IMR-90 (cell line): ENCODE data around the gene PET117. TPM values are rescaled to one million over a fixed set of nuclear protein-coding genes. Genes with fewer than 3 reads are reported as not detected.

ENCODE experiments used
- ATAC-seq: fragments of 200-7000 bp; cut with Tn5 transposase; 2 replicates; pipeline ENCODE4 v1.9.1; 2020; ENCODE audit warnings: low read depth, mild to moderate bottlenecking, moderate library complexity
- BruUV-seq: library from RNA; stranded (reverse); fragments of 400-500 nt; replicated peaks from 2 replicates; lab custom pipeline; 2021; lab: Mats Ljungman, UMichigan
- CTCF ChIA-PET: fragments of 300-600 bp; formaldehyde crosslinking; extraction: SDS; loops from one replicate; lab custom pipeline; 2021; ENCODE audit warnings: antibody characterized with exemption; lab: Yijun Ruan, JAX
- POLR2A ChIA-PET: fragments of 300-600 bp; sonication (Branson Sonifier 250); formaldehyde crosslinking; loops from one replicate; lab custom pipeline; 2022; ENCODE audit warnings: antibody characterized with exemption; ENCODE audit not compliant: unreplicated experiment; lab: Charles Lee
- DNase-seq: peaks from one replicate; pipeline ENCODE4 v3.0.0; 2013
- H2AFZ ChIP-seq: replicated peaks from 2 replicates; pipeline ENCODE3; 2013; ENCODE audit warnings: low read length, mild to moderate bottlenecking; ENCODE audit not compliant: poor library complexity
- H2AK5ac ChIP-seq: 2 replicates; pipeline ENCODE4 v1.6.1; 2013; ENCODE audit warnings: low read depth, low read length, inconsistent platforms
- H2AK9ac ChIP-seq: replicated peaks from 2 replicates; pipeline ENCODE3; 2013; ENCODE audit warnings: mild to moderate bottlenecking, low read depth, low read length, moderate library complexity; ENCODE audit not compliant: poor library complexity
- H2BK120ac ChIP-seq: 2 replicates; pipeline ENCODE4 v1.6.1; 2013; ENCODE audit warnings: low read depth, low read length, inconsistent platforms
- H2BK15ac ChIP-seq: 3 replicates; pipeline ENCODE4 v1.6.1; 2013; ENCODE audit warnings: low read depth, low read length, inconsistent platforms
- H2BK20ac ChIP-seq: 2 replicates; pipeline ENCODE4 v1.6.1; 2013; ENCODE audit warnings: low read depth, mild to moderate bottlenecking, inconsistent platforms, low read length, moderate library complexity
- H2BK5ac ChIP-seq: 2 replicates; pipeline ENCODE4 v1.6.1; 2013; ENCODE audit warnings: mild to moderate bottlenecking, low read depth, low read length, inconsistent platforms; ENCODE audit not compliant: poor library complexity, severe bottlenecking
- H3K14ac ChIP-seq: replicated peaks from 2 replicates; pipeline ENCODE4 v1.6.1; 2013; ENCODE audit warnings: low read depth, low read length, inconsistent platforms
- H3K18ac ChIP-seq: 2 replicates; pipeline ENCODE4 v1.6.1; 2013; ENCODE audit warnings: low read depth, low read length, control low read depth
- H3K23ac ChIP-seq: 2 replicates; pipeline ENCODE4 v1.6.1; 2013; ENCODE audit warnings: low read depth, low read length, inconsistent platforms
- H3K27ac ChIP-seq: 2 replicates; pipeline ENCODE4 v1.5.1; 2013; ENCODE audit warnings: mild to moderate bottlenecking, control low read depth, low read length; ENCODE audit not compliant: insufficient read depth
- H3K27me3 ChIP-seq: 2 replicates; pipeline ENCODE4 v1.6.1; 2013; ENCODE audit warnings: low read length; ENCODE audit not compliant: control insufficient read depth, insufficient read depth
- H3K36me3 ChIP-seq: 2 replicates; pipeline ENCODE4 v1.6.1; 2013; ENCODE audit warnings: low read length, mixed read lengths; ENCODE audit not compliant: control insufficient read depth, insufficient read depth
- H3K4ac ChIP-seq: 2 replicates; pipeline ENCODE4 v1.6.1; 2013; ENCODE audit warnings: low read depth, low read length, inconsistent platforms
- H3K4me1 ChIP-seq: 2 replicates; pipeline ENCODE4 v1.6.1; 2013; ENCODE audit warnings: low read length, mixed read lengths; ENCODE audit not compliant: control insufficient read depth, insufficient read depth
- H3K4me2 ChIP-seq: 2 replicates; pipeline ENCODE4 v1.6.1; 2013; ENCODE audit warnings: low read depth, mild to moderate bottlenecking, control low read depth, low read length, moderate library complexity
- H3K4me3 ChIP-seq: 2 replicates; pipeline ENCODE4 v1.5.1; 2013; ENCODE audit warnings: low read depth, mild to moderate bottlenecking, control low read depth, low read length, moderate library complexity; ENCODE audit not compliant: insufficient read depth
- H3K56ac ChIP-seq: 2 replicates; pipeline ENCODE4 v1.6.1; 2013; ENCODE audit warnings: low read length, inconsistent platforms; ENCODE audit not compliant: insufficient read depth; ENCODE audit errors: extremely low read depth
- H3K79me1 ChIP-seq, 2 experiments: 2 replicates each; pipeline ENCODE4 v1.6.1; 2013; ENCODE audit warnings: low read length in 2 of 2, inconsistent platforms in 1 of 2, low read depth in 1 of 2
- H3K9ac ChIP-seq: 2 replicates; pipeline ENCODE4 v1.6.1; 2013; ENCODE audit warnings: low read depth, low read length, control low read depth
- H3K9me1 ChIP-seq: 2 replicates; pipeline ENCODE4 v1.6.1; 2013; ENCODE audit warnings: low read length, inconsistent platforms; ENCODE audit not compliant: insufficient read depth
- H3K9me3 ChIP-seq: 2 replicates; pipeline ENCODE4 v1.6.1; 2013; ENCODE audit warnings: low read length; ENCODE audit not compliant: control insufficient read depth, insufficient read depth
- H4K20me1 ChIP-seq: 2 replicates; pipeline ENCODE4 v1.6.1; 2013; ENCODE audit warnings: low read length, inconsistent platforms; ENCODE audit not compliant: insufficient read depth
- H4K5ac ChIP-seq: 2 replicates; pipeline ENCODE4 v1.6.1; 2013; ENCODE audit warnings: mild to moderate bottlenecking, low read depth, low read length, control low read depth
- H4K8ac ChIP-seq, 2 experiments: 2 replicates each; pipeline ENCODE4 v1.6.1; 2013; ENCODE audit warnings: low read depth in 2 of 2, low read length in 2 of 2, control low read depth in 1 of 2, inconsistent platforms in 1 of 2
- H4K91ac ChIP-seq: 2 replicates; pipeline ENCODE4 v1.6.1; 2013; ENCODE audit warnings: low read depth, low read length, inconsistent platforms; ENCODE audit not compliant: insufficient read depth
- CEBPB ChIP-seq: IDR thresholded peaks from 2 replicates; pipeline ENCODE4 v1.6.1; 2012; ENCODE audit warnings: low read depth, low read length, improper control_type of control experiment
- CTCF ChIP-seq: conservative IDR thresholded peaks from 2 replicates; pipeline ENCODE4 v1.5.1; 2012; ENCODE audit warnings: mild to moderate bottlenecking, low read depth, low read length, improper control_type of control experiment
- ELK1 ChIP-seq: fragments of 150-350 bp; IDR thresholded peaks from 2 replicates; pipeline ENCODE4 v1.6.1; 2016; ENCODE audit warnings: low read depth, mild to moderate bottlenecking, low read length, moderate library complexity, borderline replicate concordance
- RCOR1 ChIP-seq: IDR thresholded peaks from 2 replicates; pipeline ENCODE4 v1.6.1; 2012; ENCODE audit warnings: mild to moderate bottlenecking, low read length, improper control_type of control experiment; ENCODE audit not compliant: insufficient replicate concordance
- WGBS, 2 experiments: methylation state at CpG; one replicate each; pipeline versions ENCODE4 v1.1.5 to v1.1.7; 2013; ENCODE audit warnings: missing lambda C conversion rate in 2 of 2; ENCODE audit not compliant: insufficient read length in 1 of 2; ENCODE audit errors: extremely low coverage in 2 of 2; 5-methylcytosine and 5-hydroxymethylcytosine counted together
- dilution Hi-C: fragments of 300-500 bp; cut with HindIII; formaldehyde crosslinking; loops from one replicate; pipeline ENCODE4 v1.14.3; 2018; ENCODE audit warnings: low sequenced_read_pairs; ENCODE audit not compliant: unreplicated experiment
- in situ Hi-C: fragments of 300-500 bp; cut with MboI; formaldehyde crosslinking; loops from 3 replicates; pipeline ENCODE4 v1.14.3; 2019; ENCODE audit warnings: low sequenced_read_pairs, inconsistent platforms, mixed read lengths
- intact Hi-C: fragments of 100-400 bp; cut with micrococcal nuclease; formaldehyde crosslinking; loops from 2 replicates; pipeline ENCODE4 v1.10.0; 2022
- polyA plus RNA-seq, 3 experiments: library from polyadenylated mRNA; depleted of rRNA; stranded (reverse); fragments of >200 nt; gene quantifications; 2 replicates each; pipeline ENCODE4 v1.2.3, GENCODE V29; 2012; ENCODE audit warnings: low replicate concordance in 1 of 3
- total RNA-seq: library from RNA; depleted of rRNA; stranded (reverse); fragments of >200 nt; gene quantifications from 2 replicates; pipeline ENCODE4 v1.2.3, GENCODE V29; 2012

The PET117 gene
- total and polyA plus RNA-seq, 2 of the 4 experiments (the other 2 are of a cell fraction): 3.9 to 8.3 TPM

DNA sequence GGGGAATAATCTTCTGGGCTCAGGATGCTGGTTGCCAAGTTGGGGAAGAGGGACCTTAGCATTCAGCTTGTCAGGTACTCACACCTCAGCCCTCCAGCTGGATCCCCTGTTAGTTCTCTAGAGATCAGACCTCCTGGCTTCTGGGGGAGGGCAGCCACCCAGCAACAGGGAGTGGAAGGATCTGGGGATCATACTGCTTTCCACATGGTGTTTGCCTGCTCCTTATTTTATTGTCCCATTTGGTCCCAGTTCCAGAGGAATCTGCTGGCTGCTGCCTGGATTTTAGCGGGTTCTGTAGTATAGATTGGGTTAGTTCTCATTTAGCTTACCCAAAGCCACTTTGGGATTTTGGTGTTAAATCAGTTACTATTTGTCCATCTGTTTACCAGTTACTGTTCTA is 29.3 kb downstream of the PET117 start:
- BruUV-seq: no TSS peak
- Histone ChIP-seq H2BK20ac (no peak overlapping the region), H4K91ac (no peak overlapping the region), H3K14ac (no peak overlapping the region), H3K23ac (no peak overlapping the region), H4K5ac (no peak overlapping the region), H3K36me3 (peaks cover 14% of the 10 kb centered on the region), H3K18ac (no peak overlapping the region), H3K4me3 (no peak overlapping the region), H2AFZ (no peak overlapping the region), H3K9me3 (no peaks in the 10 kb centered on the region), H3K27me3 (no peaks in the 10 kb centered on the region), H3K79me1 (peaks cover 4 to 14% of the 10 kb centered on the region in 2 experiments; a peak in 3 of 4 replicates), H4K20me1 (peaks cover 2% of the 10 kb centered on the region; the same call in 1 of the 2 replicates), H2BK120ac (no peak overlapping the region), H3K9ac (no peak overlapping the region), H3K4ac (no peak overlapping the region), H2AK5ac (no peak overlapping the region), H3K27ac (no peak overlapping the region), H3K4me2 (no peak overlapping the region), H2BK15ac (no peak overlapping the region), H3K56ac (no peak overlapping the region), H3K4me1 (no peaks in the 10 kb centered on the region), H4K8ac (no peak overlapping the region), H2AK9ac (no peak overlapping the region), H3K9me1 (0 out of 2 replicates have a peak, but pooled peaks cover 8% of the 10 kb centered on the region), H2BK5ac (no peak overlapping the region)
- DNase-seq (no peak), ATAC-seq (no peak)
- ChIA-PET POLR2A (no interaction called here), CTCF (no interaction called here)
- in situ Hi-C loops (no loop called here), intact Hi-C loops (no loop called here), dilution Hi-C loops (no loop called here)
- no CpG with 5 or more reads among the region's 1 CpG for whole genome bisulfite sequencing, 2 experiments
- TF ChIP-seq CEBPB (no peak), ELK1 (no peak), CTCF (no peak), RCOR1 (no peak)
